NCI-H748 treated with DMSO at 0.1 percent for 48 hours (cell line): ENCODE data around the gene DPEP3.
A peak's percentile ranks its signal among the peaks of the same experiment; 100 is the strongest.
"Not testable (repeated sequence)": the region's sequence is repeated elsewhere in the genome, so short reads cannot be mapped to it uniquely, and the experiment has no call there.

Source experiments
- DNase-seq: peaks from one replicate; lab custom pipeline; 2025; lab: John Stamatoyannopoulos, UW

DPEP3 gene

GRCh38 chr16:67979955-67980678, at the start of gene DPEP3:
Gene DPEP3 (minus strand): TSS chr16:67980499. CDS start chr16:67980380, 119 bp downstream.
- DNase-seq: no peak

- no peak for DNase-seq
Observed at GRCh38 chr16:68028996-68029395, 48.7 kb upstream of the DPEP3 start.

GRCh38 chr16:68022728-68023537, 42.6 kb upstream of the DPEP3 start, which contains the start of the genes DDX28 and DUS2:
Gene DDX28 (minus strand): TSS chr16:68023232. CDS start chr16:68023202, 30 bp downstream.
Gene DUS2 (plus strand): TSS chr16:68023284. CDS start chr16:68038024, 14,740 bp downstream.
- peak; percentile 48 for DNase-seq

GRCh38 chr16:68022278-68022727, 42.0 kb upstream of the DPEP3 start:
- DNase-seq: no peak

- DNase-seq: no peak
Observed at GRCh38 chr16:68021490-68021889, 41.2 kb upstream of the DPEP3 start.

- DNase-seq: no peak
Observed at GRCh38 chr16:68019167-68019680, 38.9 kb upstream of the DPEP3 start.

GRCh38 chr16:68015681-68016080, 35.4 kb upstream of the DPEP3 start, which contains the start of gene DPEP2NB:
Gene DPEP2NB (minus strand): TSS chr16:68015911. CDS start chr16:68015770, 141 bp downstream.
- no peak for DNase-seq

GRCh38 chr16:68013440-68013839, 33.1 kb upstream of the DPEP3 start:
- DNase-seq: no peak

GRCh38 chr16:68009872-68010271, 29.6 kb upstream of the DPEP3 start:
- DNase-seq: not testable (repeated sequence)

GRCh38 chr16:68009157-68009735, 28.9 kb upstream of the DPEP3 start:
- no peak for DNase-seq

- DNase-seq: no peak
Observed at GRCh38 chr16:68005786-68006286, 25.5 kb upstream of the DPEP3 start.

- DNase-seq: no peak
Observed at GRCh38 chr16:68005211-68005610, 24.9 kb upstream of the DPEP3 start.

- DNase-seq: no peak
Observed at GRCh38 chr16:68003031-68003430, 22.7 kb upstream of the DPEP3 start.

GRCh38 chr16:68000450-68000849, 20.2 kb upstream of the DPEP3 start:
- no peak for DNase-seq

- DNase-seq: no peak
Observed at GRCh38 chr16:67999985-68000384, 19.7 kb upstream of the DPEP3 start.

GRCh38 chr16:67998779-67999688, 18.7 kb upstream of the DPEP3 start, which contains the start of gene DPEP2:
Gene DPEP2 (minus strand): TSS chr16:67999484. CDS start chr16:67993212, 6,272 bp downstream.
- not testable (repeated sequence) for DNase-seq

- not testable (repeated sequence) for DNase-seq
Observed at GRCh38 chr16:67998231-67998778, 18.0 kb upstream of the DPEP3 start.

- DNase-seq: no peak
Observed at GRCh38 chr16:67996666-67997065, 16.4 kb upstream of the DPEP3 start.

GRCh38 chr16:67995423-67995822, 15.1 kb upstream of the DPEP3 start:
- no peak for DNase-seq

GRCh38 chr16:67994040-67994408, 13.7 kb upstream of the DPEP3 start:
- DNase-seq: not testable (repeated sequence)
